GM12878 (cell line): ENCODE results near the gene EPB41L1.

ENCODE experiments used
- ATF2 ChIP-seq: IDR thresholded peaks from 2 replicates; pipeline ENCODE4 v1.6.1; 2012; ENCODE audit warnings: low read length, inconsistent platforms
- CREM ChIP-seq: IDR thresholded peaks from 2 replicates; pipeline ENCODE4 v1.6.1; 2014; ENCODE audit warnings: antibody characterized with exemption, low read depth
- TCF3 ChIP-seq: IDR thresholded peaks from 2 replicates; pipeline ENCODE4 v1.6.1; 2012; ENCODE audit warnings: low read depth, mild to moderate bottlenecking, low read length, borderline replicate concordance; ENCODE audit not compliant: insufficient read depth
- TF ChIP-seq, protein P1 (sequence below), 3 experiments: IDR thresholded peaks in 2 of 3; conservative IDR thresholded peaks in 1 of 3; 2 replicates each; pipeline ENCODE4 v1.5.1; 2011; ENCODE audit warnings: low read depth in 3 of 3, low read length in 3 of 3, mild to moderate bottlenecking in 3 of 3, control low read depth in 2 of 3, moderate library complexity in 2 of 3, inconsistent platforms in 1 of 3, mixed read lengths in 1 of 3; ENCODE audit not compliant: control insufficient read depth in 2 of 3, insufficient read depth in 1 of 3; ENCODE audit errors: extremely low read depth in 1 of 3

DNA sequence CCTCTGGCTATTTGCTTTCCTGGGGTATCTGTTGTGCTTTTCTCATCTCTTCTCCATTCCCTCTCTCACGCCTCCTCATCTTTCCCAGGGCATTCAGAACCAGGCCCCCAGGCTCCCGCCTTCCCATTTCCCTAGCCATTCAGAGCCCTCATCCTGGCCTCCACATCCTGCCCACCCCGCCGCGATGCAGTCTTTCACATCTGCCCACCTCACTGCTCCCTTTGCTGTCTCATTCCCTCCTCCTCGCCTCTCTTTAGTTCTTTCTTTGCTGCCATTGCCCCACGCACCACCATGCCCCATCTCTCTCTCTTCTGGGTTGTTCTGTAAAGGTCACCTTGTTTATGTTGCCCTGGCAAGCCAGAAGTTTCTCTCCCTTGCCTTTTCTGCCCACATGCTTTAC, 71.1 kb downstream of the EPB41L1 start:
- TF ChIP-seq CREM (no peak), ATF2 (no peak), TCF3 (no peak)
- TF ChIP-seq, protein P1, sequence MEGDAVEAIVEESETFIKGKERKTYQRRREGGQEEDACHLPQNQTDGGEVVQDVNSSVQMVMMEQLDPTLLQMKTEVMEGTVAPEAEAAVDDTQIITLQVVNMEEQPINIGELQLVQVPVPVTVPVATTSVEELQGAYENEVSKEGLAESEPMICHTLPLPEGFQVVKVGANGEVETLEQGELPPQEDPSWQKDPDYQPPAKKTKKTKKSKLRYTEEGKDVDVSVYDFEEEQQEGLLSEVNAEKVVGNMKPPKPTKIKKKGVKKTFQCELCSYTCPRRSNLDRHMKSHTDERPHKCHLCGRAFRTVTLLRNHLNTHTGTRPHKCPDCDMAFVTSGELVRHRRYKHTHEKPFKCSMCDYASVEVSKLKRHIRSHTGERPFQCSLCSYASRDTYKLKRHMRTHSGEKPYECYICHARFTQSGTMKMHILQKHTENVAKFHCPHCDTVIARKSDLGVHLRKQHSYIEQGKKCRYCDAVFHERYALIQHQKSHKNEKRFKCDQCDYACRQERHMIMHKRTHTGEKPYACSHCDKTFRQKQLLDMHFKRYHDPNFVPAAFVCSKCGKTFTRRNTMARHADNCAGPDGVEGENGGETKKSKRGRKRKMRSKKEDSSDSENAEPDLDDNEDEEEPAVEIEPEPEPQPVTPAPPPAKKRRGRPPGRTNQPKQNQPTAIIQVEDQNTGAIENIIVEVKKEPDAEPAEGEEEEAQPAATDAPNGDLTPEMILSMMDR (IDR thresholded peaks at IDR 0.05 in 2 of 3, conservative IDR thresholded peaks at IDR 0.05 in 1 of 3; ENCODE audit: control insufficient read depth in 2 of 3, extremely low read depth in 1 of 3, insufficient read depth in 1 of 3, low read depth in 3 of 3, low read length in 3 of 3) = no peak
